GM18526 (cell line): ENCODE results near the gene SAMM50.

Source experiments
- POLR2A ChIP-seq: IDR thresholded peaks from 3 replicates; pipeline ENCODE4 v1.6.1; 2011; ENCODE audit not compliant: insufficient read length; ENCODE audit errors: extremely low read depth

The SAMM50 gene

DNA sequence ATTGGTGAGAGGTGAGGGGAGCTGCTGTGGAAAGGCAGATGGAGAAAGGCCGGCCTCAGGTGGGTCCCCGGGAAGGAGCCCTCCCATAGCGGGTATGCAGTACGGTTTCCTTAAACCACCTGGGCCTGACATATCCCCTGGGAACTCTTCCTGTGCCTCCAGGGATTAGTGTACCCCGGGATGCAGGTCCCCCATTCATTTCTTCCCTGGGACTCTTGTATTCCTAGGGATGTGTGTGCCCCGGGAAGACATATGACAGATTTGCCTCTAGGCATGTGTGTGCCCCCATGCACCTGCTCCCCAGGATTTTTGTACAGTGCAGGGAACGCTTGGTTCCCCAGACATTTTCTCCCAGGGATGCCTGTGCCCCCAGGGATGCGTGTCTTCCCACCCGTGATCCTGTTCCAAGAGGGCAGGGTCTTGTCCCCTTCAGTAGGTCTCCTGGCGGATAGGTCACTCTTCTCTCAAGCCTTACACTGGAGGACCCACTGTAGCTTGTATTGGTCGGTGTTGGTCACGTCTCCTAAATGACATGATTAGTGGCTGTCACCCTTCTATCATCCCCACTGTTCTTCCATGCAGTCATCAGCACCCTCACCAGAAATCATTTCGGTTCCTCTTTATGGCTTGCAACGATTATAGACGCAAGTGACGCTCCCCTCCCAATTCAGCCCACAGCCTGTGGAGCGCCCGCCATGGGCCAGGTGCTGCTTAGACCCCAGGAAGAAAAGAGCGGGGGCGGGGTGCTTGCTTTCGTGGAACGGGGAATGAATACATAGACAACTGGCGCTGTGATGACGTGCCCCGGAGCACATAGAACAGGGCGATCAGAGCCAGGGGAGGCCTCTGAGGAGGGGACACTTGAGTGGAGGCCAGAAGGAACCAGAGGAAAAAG lies 70.2 kb downstream of the SAMM50 start:
- no peak for TF ChIP-seq POLR2A

DNA sequence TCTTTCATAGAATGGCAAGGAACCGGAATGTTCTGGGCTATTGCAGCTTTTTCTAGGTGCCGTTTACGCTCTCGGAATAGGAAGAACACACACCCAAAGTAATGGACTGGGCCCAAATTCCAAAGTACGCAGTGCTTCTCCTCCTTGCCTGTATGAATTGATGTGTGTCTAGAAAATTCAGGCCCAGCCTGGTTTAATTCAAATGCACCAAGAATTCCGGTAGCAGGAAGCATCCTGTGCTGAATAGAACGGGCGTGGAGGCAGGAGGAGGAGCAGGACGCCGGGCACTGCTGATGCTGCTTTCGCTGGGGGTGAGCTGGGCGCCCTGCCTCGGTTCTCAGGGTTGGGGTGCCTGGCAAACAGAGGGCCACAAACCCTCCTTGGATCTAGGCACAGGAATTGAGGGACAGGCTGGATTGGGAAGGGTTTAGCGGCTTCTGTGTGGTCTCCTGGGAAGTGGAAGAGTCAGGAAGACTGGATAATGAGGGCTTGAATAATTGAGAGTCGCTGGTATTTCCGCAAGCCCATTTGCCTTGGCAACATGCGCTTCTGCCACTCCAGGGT lies 70.9 kb downstream of the SAMM50 start:
- no peak for TF ChIP-seq POLR2A

DNA sequence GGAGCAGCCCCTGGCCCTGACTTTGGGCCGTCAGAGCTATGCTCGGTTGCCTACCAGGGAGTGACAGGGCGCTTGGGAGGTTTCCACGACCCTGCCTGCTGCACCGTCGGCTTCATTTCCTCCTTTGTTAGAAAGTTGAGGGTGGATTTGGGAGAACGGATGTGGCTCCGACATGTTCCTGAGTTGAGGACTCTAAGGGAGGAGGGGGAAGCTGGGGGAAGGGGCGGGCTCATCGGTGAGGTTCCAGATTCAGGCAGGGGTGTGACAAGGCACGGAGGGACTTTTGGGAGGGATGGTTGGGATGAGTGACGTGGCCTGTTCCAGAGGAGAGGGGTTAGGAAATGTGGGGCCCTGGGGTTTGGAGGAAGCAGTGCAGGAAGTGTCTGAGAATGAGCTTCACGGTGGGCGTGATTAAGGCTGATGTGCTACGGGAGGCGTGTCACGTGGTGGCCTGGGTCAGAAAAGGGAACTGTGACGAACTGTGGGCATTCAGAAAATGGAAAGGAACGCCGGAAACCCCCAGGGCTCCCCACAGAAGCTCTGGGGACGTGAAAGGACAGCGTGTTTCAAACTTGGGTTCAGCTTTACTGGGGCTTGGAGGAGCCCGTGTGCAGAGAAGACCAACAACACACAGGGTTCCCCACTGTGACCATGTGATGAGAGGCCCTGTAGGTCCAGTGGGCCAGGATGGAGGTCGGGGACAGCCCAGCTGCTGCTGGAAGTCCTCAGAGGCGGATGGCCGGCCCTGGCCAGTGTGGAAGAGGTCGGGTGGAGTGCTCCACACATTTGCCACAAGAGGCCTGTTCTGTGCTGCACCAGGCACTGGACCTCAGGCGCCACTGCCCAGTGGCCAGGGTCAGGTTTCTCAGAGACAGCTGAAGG lies 71.6 kb downstream of the SAMM50 start:
- peak; percentile 55 for TF ChIP-seq POLR2A

DNA sequence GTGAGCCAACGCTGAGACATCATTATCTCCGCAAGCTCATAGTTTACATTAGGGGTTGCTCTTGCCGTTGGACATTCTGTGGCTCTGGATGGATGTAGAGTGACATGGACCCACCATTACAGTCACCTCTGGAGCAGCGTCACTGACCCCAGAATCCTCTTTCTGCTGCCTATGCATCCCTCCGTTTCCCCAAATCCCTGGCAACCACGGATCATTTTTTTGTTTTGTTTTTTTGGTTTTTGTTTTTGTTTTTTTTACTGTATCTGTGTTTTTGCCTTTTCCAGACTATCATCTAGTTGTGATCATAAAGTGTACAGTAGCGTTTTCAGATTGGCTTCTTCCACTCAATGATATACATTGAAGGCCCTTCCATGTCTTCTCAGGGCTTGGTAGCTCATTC lies 72.8 kb downstream of the SAMM50 start:
- TF ChIP-seq POLR2A: no peak

DNA sequence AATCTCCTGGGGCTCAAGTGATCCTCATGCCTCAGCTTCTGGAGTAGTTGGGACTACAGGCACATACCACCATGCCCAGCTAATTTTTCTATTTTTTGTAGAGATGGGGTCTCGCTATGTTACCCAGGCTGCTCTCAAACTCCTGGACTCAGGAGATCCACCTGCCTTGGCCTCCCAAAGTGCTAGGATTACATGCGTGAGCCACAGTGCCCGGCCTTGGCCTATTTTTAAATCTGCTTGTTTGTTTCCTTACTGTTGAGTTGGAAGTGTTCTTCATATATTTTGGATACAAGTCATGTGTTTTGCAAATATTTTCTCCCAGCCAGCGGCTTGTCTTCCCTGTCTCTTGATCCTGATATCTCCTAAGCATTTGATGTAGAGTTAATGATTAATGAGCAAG lies 73.8 kb downstream of the SAMM50 start:
- no peak for TF ChIP-seq POLR2A

DNA sequence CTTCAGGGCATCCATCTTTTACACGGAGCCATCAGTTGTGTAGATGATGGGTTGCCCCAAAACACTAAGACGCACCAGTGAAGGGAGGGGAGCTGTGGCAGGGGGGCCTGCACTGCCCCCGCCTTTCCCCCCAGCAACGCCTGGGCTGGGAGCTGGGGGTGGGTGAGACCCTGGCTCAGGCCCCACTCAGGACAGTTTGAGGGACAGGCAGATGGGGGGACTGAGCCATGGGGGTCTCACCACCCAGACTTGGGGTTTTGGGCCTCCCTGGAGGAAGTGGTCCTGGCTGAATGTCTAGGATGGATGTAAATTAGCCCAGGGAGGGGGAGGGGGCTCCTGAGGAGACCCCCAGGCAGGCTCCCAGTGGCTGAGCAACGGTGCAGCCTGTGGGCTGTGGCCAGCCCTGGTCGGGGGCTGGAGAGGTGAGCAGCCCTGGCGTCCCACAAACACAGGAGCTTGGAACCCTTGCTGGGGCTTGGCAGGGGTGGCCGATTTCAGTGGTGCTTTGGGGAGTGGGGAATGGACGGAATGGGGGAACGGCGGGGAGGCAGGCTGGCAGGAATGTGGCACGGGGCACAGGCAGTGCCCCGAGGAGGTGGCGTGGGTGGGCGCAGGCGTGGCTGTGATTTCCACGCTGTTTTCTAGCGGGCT lies 74.9 kb downstream of the SAMM50 start:
- no peak for TF ChIP-seq POLR2A

DNA sequence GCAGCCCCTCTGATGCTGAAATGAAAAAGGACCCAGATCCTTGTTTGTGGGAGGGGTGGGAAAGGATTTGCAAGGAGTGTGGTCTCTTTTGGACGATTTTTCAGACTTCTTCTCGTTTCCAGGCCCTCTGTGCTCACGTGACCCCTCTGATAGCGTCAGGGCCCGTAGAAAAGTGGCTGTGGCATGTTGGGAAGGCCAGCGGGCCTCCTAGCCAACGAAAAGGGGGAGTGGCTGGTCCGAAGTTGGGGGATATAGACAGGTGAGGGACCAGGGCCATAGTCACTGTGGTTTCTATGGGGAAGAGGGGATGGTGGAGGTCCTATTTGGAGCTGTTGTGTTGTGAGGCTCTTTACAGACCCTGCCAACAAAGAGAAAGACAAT lies 75.5 kb downstream of the SAMM50 start:
- TF ChIP-seq POLR2A: no peak

DNA sequence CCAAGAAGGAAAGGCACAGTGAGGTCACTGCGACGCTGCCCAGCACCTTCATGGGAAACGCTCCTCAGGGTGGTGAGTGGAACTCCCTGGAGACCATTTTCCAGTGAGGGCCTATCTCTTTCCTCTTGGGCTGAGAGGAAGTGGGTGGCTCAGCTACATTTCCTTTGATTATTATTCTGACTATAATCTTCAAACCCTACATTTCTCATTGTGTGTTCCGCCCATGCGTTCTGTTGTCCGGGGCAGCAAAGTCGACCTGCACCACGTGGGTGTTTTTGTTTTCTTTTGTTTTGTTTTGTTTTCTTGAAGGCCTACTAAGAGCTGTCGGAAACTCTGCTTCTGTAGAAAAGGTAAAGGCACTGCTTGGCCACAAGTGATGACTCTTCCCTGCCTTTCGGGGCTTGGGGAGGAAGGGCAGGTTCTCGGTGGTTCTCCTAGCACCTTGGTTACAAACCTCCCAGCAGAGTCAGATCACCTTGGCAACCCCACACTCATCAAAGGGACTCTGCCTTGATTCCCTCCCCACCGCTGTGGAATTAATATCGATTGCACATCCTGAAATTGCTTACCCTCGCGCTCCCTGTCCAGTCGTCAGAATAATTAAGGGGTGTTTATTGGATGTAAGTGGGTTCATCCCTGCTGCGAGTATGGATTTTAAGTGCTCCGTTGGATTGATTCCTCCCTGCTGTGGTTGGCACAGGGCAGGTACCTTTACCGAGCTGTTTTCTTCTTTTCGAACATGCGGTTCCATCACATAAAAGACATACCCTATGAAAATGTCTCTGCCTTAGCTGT lies 76.1 kb downstream of the SAMM50 start:
- no peak for TF ChIP-seq POLR2A

DNA sequence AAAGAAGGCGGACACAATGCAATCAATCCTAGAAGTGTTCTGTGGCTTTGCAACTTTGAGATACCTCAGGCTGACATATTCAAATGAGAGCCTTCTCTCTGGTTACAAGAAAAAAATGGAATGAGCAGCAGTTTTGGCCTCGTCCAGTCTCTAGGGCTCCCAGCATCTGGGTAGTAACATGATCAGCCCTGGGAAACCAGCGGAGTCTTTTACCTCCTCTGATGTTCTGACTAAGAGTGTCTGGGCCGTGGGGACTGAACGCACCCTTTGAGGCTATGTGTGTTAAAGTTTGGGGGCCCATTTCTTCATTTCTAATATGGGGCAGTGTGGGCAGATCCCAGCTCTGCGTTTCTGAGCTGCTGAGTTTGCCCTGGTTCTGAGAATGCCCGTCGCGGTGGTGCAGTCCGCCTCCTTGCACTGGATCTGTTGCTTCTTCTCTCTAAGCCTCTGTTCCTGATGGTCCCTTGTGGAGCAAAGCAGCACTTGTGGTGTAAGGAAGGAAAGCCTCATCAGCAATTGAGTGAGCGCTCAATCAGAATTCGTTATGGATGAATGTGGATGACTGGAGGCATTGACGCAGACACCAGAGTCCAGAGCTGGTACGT lies 77.0 kb downstream of the SAMM50 start:
- no peak for TF ChIP-seq POLR2A

DNA sequence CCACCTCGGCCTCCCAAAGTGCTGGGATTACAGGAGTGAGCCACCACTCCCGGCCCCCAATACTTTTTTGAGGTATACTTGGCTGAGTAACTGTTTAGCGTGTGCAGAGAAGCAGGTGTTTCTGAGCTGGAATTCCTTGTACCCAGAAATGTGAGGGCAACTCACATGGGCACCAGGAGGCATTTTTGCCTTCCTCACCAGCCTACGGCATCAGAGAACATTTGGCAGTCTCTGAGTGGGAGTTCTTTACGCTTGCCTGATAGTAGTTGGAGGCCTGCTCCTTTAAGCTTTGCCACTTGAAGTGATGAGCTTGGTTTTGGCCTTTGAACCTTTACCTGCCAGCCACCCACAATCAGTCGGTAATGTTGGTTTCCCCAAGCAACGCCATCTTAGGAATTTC lies 78.0 kb downstream of the SAMM50 start:
- TF ChIP-seq POLR2A: no peak

DNA sequence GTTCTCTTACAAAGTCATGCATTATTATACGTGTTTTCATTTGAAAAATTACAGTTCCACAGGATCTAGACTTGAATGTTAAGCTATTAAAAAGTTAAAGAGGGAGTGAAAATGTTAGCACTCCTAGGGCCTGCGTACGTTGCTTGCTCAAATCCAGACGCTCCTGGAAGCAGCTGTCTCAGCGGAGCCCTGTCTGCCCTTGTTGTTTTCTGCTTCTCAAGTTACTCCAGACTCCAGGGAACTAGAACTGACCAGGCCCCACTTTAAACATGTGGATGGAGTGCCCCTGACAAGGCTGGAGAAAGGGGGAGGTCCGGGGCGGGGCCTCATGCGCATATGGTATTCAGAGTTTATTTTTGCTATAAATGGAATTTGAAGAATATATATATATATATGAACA lies 78.5 kb downstream of the SAMM50 start:
- TF ChIP-seq POLR2A: no peak

DNA sequence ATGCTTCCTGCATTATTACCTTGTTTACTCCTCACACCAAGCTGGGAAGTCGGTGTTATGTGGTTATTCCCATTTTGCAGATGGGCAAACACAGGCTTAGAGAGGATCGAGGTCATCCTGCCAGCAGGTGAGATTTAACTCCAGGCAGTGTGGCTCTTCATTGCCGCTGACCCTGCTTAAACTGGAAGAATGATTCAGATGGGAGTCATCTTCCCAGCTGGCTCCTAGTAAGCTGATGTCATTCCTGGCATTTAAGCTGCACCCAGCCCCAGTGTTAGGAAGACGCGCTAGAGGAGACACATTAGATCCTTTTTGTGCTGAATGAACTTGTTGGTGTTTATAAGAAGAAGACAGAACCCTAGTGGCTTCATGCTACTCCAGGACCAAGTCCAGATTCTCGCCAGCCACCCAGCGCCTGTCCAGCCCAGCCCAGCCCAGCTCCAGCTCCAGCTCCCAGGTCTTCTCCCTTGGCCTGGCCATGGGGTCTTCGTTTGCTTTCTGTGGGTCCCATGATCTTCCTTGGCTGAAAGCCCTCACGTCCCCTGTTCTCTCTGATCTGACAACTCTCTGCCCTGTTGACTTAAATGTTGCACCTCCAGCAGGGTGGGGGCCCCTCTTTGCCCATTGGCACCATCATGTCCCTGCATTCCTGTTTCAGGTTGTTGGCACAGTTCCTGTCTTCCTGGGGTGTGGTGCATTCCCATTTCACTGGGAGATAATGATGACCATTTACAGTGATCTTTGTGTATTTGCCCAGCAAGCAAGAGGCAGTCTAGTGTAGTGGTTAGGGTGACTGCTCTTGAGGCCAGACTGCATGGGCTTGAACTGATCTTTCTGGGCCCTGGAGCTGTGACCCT lies 82.5 kb downstream of the SAMM50 start:
- no peak for TF ChIP-seq POLR2A

DNA sequence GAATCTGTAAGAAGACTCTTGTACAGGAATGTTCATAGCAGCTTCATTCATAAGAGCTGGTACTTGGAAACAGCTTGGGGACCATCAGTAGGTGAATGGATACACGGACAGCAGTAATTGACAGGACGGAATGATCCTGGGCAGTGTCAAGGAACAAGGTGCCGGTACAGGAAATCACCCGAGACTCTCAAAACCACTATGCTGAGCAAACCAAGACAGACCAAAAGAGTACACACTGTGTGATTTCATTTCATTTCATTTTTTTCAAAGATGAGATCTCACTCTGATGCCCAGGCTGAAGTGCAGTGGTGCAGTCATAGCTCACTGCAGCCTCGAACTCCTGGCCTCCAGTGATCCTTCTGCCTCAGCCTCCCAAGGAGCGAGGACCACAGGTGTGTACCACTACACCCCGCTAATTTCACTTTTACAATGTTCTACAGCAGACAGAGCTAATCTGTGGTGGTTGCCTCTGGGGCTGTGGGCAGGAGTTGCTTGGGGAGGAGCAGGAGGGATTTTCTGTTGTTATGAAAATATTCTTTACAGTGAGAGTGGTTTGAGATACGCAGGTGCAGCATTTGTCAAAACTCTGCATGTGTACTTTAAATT lies 84.4 kb downstream of the SAMM50 start:
- TF ChIP-seq POLR2A: no peak
